Loucy (cell line): ENCODE results near the gene TEX14.

ENCODE experiments used
- H2AFZ ChIP-seq: fragments of 200-600 bp; sonication (generic); 2 replicates; pipeline ENCODE4 v1.6.0; 2016; ENCODE audit warnings: antibody characterized with exemption, mild to moderate bottlenecking, low read length, moderate library complexity
- H3F3A ChIP-seq: fragments of 200-600 bp; 2 replicates; pipeline ENCODE4 v1.6.0; 2016; ENCODE audit warnings: antibody characterized with exemption, low read depth, mild to moderate bottlenecking
- H3K27me3 ChIP-seq: fragments of 200-600 bp; sonication (generic); 2 replicates; pipeline ENCODE4 v1.6.1; 2014; ENCODE audit warnings: low read length, mild to moderate bottlenecking; ENCODE audit not compliant: insufficient read depth, poor library complexity, severe bottlenecking
- H3K36me3 ChIP-seq: fragments of 200-600 bp; sonication (generic); 2 replicates; pipeline ENCODE4 v1.6.1; 2016; ENCODE audit warnings: low read length; ENCODE audit not compliant: insufficient read depth
- H3K4me1 ChIP-seq: fragments of 200-600 bp; sonication (generic); 2 replicates; pipeline ENCODE4 v1.5.1; 2014; ENCODE audit warnings: low read length, mild to moderate bottlenecking; ENCODE audit not compliant: insufficient read depth, poor library complexity, severe bottlenecking
- H3K4me2 ChIP-seq: fragments of 200-600 bp; sonication (generic); 2 replicates; pipeline ENCODE4 v1.6.0; 2014; ENCODE audit warnings: antibody characterized with exemption, low read length, low read depth, mild to moderate bottlenecking; ENCODE audit not compliant: poor library complexity, severe bottlenecking
- H3K4me3 ChIP-seq: fragments of 200-600 bp; sonication (generic); 2 replicates; pipeline ENCODE4 v1.5.1; 2014; ENCODE audit warnings: low read length, mild to moderate bottlenecking, mixed read lengths; ENCODE audit not compliant: poor library complexity, severe bottlenecking
- H3K79me2 ChIP-seq: fragments of 200-600 bp; sonication (generic); 2 replicates; pipeline ENCODE4 v1.6.1; 2014; ENCODE audit warnings: low read length; ENCODE audit not compliant: insufficient read depth
- H3K9ac ChIP-seq: fragments of 200-600 bp; sonication (generic); 2 replicates; pipeline ENCODE4 v1.6.0; 2014; ENCODE audit warnings: mild to moderate bottlenecking, low read depth, low read length, moderate library complexity; ENCODE audit not compliant: poor library complexity, severe bottlenecking
- H3K9me2 ChIP-seq: fragments of 200-600 bp; sonication (generic); replicated peaks from 2 replicates; pipeline ENCODE4 v1.6.1; 2016; ENCODE audit warnings: low read depth, low read length, mixed read lengths
- H3K9me3 ChIP-seq: fragments of 200-600 bp; sonication (generic); 2 replicates; pipeline ENCODE4 v1.6.1; 2014; ENCODE audit warnings: mild to moderate bottlenecking, antibody characterized with exemption, low read length, low read depth; ENCODE audit not compliant: insufficient read depth
- H4K20me1 ChIP-seq: fragments of 200-600 bp; sonication (generic); 2 replicates; pipeline ENCODE4 v1.6.0; 2014; ENCODE audit warnings: antibody characterized with exemption, low read length, mild to moderate bottlenecking; ENCODE audit not compliant: insufficient read depth, poor library complexity, severe bottlenecking
- CTCF ChIP-seq: fragments of 200-600 bp; sonication (generic); conservative IDR thresholded peaks from 2 replicates; pipeline ENCODE4 v1.5.1; 2014; ENCODE audit warnings: mild to moderate bottlenecking, antibody characterized with exemption, low read length
- EZH2phosphoT487 ChIP-seq: fragments of 200-600 bp; IDR thresholded peaks from 2 replicates; pipeline ENCODE4 v1.6.1; 2018; ENCODE audit warnings: antibody characterized with exemption, mild to moderate bottlenecking, moderate library complexity, borderline replicate concordance

Gene TEX14

GRCh38 chr17:58575511-58575910 lies 116.3 kb downstream of the TEX14 start:
- Histone ChIP-seq H3K27me3 (no peaks in the 10 kb centered on the region), H3K9me3 (no peaks in the 10 kb centered on the region), H3F3A (no peaks in the 10 kb centered on the region), H3K4me2 (no peak overlapping the region), H3K36me3 (no peaks in the 10 kb centered on the region), H3K4me3 (no peak overlapping the region), H3K79me2 (no peaks in the 10 kb centered on the region), H3K9me2 (no peaks in the 10 kb centered on the region), H3K4me1 (peaks cover 5% of the 10 kb centered on the region), H2AFZ (peak overlapping the region; percentile 71; the same call in 1 of the 2 replicates), H4K20me1 (no peaks in the 10 kb centered on the region), H3K9ac (no peak overlapping the region)
- no peak for TF ChIP-seq CTCF
- no peak for TF ChIP-seq EZH2phosphoT487

- Histone ChIP-seq H3K79me2 (no peaks in the 10 kb centered on the region), H3K4me1 (peaks cover 5% of the 10 kb centered on the region), H3K9me2 (no peaks in the 10 kb centered on the region), H3K9ac (no peak overlapping the region), H3K4me2 (no peak overlapping the region), H3K36me3 (no peaks in the 10 kb centered on the region), H3K27me3 (no peaks in the 10 kb centered on the region), H3K9me3 (no peaks in the 10 kb centered on the region), H3F3A (no peaks in the 10 kb centered on the region), H3K4me3 (no peak overlapping the region), H4K20me1 (no peaks in the 10 kb centered on the region), H2AFZ (no peak overlapping the region)
- TF ChIP-seq CTCF, result no peak
- TF ChIP-seq EZH2phosphoT487, result no peak
Measured at GRCh38 chr17:58574025-58574424, 117.8 kb downstream of the TEX14 start.

GRCh38 chr17:58572846-58573245 lies 119.0 kb downstream of the TEX14 start:
- Histone ChIP-seq H3K9me2 (no peaks in the 10 kb centered on the region), H3F3A (no peaks in the 10 kb centered on the region), H3K4me3 (no peak overlapping the region), H3K36me3 (no peaks in the 10 kb centered on the region), H3K79me2 (no peaks in the 10 kb centered on the region), H2AFZ (no peak overlapping the region), H3K9ac (no peak overlapping the region), H3K27me3 (no peaks in the 10 kb centered on the region), H3K4me2 (no peak overlapping the region), H3K9me3 (no peaks in the 10 kb centered on the region), H4K20me1 (no peaks in the 10 kb centered on the region), H3K4me1 (peaks cover 5% of the 10 kb centered on the region)
- TF ChIP-seq CTCF, result no peak
